ENCODE results near the gene PTGR2.

DNA sequence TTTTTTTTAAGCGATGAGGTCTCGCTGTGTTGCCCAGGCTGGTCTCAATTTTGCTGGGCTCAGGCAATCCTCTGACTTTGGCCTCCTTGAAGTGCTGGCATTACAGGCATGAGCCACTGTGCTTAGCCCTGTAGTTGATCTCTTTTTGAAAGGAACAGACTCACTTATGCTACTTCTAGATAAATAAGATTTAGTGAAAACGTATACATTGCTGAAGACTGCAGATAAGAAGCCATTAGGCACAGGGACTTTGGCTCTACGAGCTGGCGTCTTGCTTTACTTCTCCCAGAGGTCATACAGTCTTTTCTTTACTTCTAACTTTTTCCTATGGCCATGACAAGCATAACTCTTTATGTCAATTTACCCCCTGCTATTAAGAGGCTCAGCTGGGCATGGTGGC lies 9.4 kb downstream of the PTGR2 start:
- TF ChIP-seq, protein P1, sequence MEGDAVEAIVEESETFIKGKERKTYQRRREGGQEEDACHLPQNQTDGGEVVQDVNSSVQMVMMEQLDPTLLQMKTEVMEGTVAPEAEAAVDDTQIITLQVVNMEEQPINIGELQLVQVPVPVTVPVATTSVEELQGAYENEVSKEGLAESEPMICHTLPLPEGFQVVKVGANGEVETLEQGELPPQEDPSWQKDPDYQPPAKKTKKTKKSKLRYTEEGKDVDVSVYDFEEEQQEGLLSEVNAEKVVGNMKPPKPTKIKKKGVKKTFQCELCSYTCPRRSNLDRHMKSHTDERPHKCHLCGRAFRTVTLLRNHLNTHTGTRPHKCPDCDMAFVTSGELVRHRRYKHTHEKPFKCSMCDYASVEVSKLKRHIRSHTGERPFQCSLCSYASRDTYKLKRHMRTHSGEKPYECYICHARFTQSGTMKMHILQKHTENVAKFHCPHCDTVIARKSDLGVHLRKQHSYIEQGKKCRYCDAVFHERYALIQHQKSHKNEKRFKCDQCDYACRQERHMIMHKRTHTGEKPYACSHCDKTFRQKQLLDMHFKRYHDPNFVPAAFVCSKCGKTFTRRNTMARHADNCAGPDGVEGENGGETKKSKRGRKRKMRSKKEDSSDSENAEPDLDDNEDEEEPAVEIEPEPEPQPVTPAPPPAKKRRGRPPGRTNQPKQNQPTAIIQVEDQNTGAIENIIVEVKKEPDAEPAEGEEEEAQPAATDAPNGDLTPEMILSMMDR (IDR thresholded peaks at IDR 0.05; ENCODE audit: low read depth, low read length): no peak
- no peak for TF ChIP-seq EZH2phosphoT487 (IDR thresholded peaks at IDR 0.05; ENCODE audit: low read depth)
